GM12878 (cell line): ENCODE results near the gene MRPL37.

ENCODE experiments used
- BMI1 ChIP-seq: fragments of 450-650 bp; IDR thresholded peaks from 2 replicates; pipeline ENCODE4 v1.6.1; 2016; ENCODE audit warnings: mild to moderate bottlenecking, moderate library complexity, borderline replicate concordance
- CBFB ChIP-seq: IDR thresholded peaks from 2 replicates; pipeline ENCODE4 v1.6.1; 2016; ENCODE audit warnings: antibody characterized with exemption, low read depth
- CTCF ChIP-seq, 3 experiments: IDR thresholded peaks in 2 of 3; conservative IDR thresholded peaks in 1 of 3; 2 replicates each; pipeline ENCODE4 v1.5.1; 2011; ENCODE audit warnings: low read depth in 3 of 3, low read length in 3 of 3, mild to moderate bottlenecking in 3 of 3, control low read depth in 2 of 3, moderate library complexity in 2 of 3, inconsistent platforms in 1 of 3, mixed read lengths in 1 of 3; ENCODE audit not compliant: control insufficient read depth in 2 of 3, insufficient read depth in 1 of 3; ENCODE audit errors: extremely low read depth in 1 of 3
- EGR1 ChIP-seq, 2 experiments: IDR thresholded peaks; 1 replicate in 1 of 2; 2 replicates in 1 of 2; pipeline ENCODE4 v1.6.1; 2011 to 2012; ENCODE audit warnings: low read depth in 2 of 2, low read length in 2 of 2, borderline replicate concordance in 1 of 2, mild to moderate bottlenecking in 1 of 2, moderate library complexity in 1 of 2
- GABPA ChIP-seq: IDR thresholded peaks from 2 replicates; pipeline ENCODE4 v1.6.1; 2014; ENCODE audit warnings: antibody characterized with exemption, low read depth, mild to moderate bottlenecking, inconsistent platforms
- IKZF1 ChIP-seq: fragments of 450-650 bp; conservative IDR thresholded peaks from 2 replicates; pipeline ENCODE4 v1.6.1; 2017; ENCODE audit warnings: antibody characterized with exemption, mild to moderate bottlenecking
- MLLT1 ChIP-seq: fragments of 450-650 bp; IDR thresholded peaks from 2 replicates; pipeline ENCODE4 v1.6.1; 2016; ENCODE audit warnings: mild to moderate bottlenecking
- POLR2A ChIP-seq: IDR thresholded peaks from 2 replicates; pipeline ENCODE4 v1.6.1; 2011; ENCODE audit warnings: low read depth, mild to moderate bottlenecking, low read length
- POLR2AphosphoS5 ChIP-seq: IDR thresholded peaks from 2 replicates; pipeline ENCODE4 v1.6.1; 2011; ENCODE audit warnings: mild to moderate bottlenecking, low read length, inconsistent platforms
- TCF7 ChIP-seq: IDR thresholded peaks from 2 replicates; pipeline ENCODE4 v1.6.1; 2014; ENCODE audit warnings: antibody characterized with exemption, borderline replicate concordance
- USF2 ChIP-seq: IDR thresholded peaks from 2 replicates; pipeline ENCODE4 v1.6.1; 2011; ENCODE audit warnings: low read depth, low read length, improper control_type of control experiment, borderline replicate concordance

GRCh38 chr1:54169068-54169467 lies 30.9 kb upstream of the MRPL37 start:
- no peak for TF ChIP-seq MLLT1
- no peak for TF ChIP-seq POLR2AphosphoS5
- TF ChIP-seq BMI1, result no peak
- TF ChIP-seq CTCF (IDR thresholded peaks at IDR 0.05 in 2 of 3, conservative IDR thresholded peaks at IDR 0.05 in 1 of 3; ENCODE audit: control insufficient read depth in 2 of 3, extremely low read depth in 1 of 3, insufficient read depth in 1 of 3, low read depth in 3 of 3, low read length in 3 of 3), result no peak
- TF ChIP-seq USF2, result no peak
- TF ChIP-seq EGR1 (IDR thresholded peaks at IDR 0.05; ENCODE audit: borderline replicate concordance in 1 of 2, low read depth in 2 of 2, low read length in 2 of 2), result no peak
- no peak for TF ChIP-seq GABPA
- no peak for TF ChIP-seq TCF7
- TF ChIP-seq IKZF1, result no peak
- TF ChIP-seq CBFB, result no peak
- no peak for TF ChIP-seq POLR2A
